Left colon (tissue), 2 donors: ENCODE results near the gene PMPCB. TPM values are rescaled to one million over a fixed set of nuclear protein-coding genes. Genes with fewer than 3 reads are reported as not detected.
A peak's percentile ranks its signal among the peaks of the same experiment; 100 is the strongest.

ENCODE experiments used
- ATAC-seq: fragments of 200-7000 bp; cut with Tn5 transposase; one replicate; pipeline ENCODE4 v1.9.1; 2020; ENCODE audit warnings: mild to moderate bottlenecking, moderate library complexity
- DNase-seq, 2 donors: peaks; one replicate each; pipeline ENCODE4 v3.0.0-alpha.2; 2020
- intact Hi-C, 2 donors: fragments of 100-400 bp; cut with DNase I in 1 of 2; cut with micrococcal nuclease in 1 of 2; formaldehyde crosslinking; loops; one replicate each; pipeline versions ENCODE4 v1.11.2 to v1.14.0; 2022; cut with DNase I, micrococcal nuclease
- total RNA-seq, 2 donors: library from RNA; stranded (reverse); fragmentation: NEBNext Ultra II Directional; extraction: Animal tissue kit (Norgen Biotek cat#: 25700); gene quantifications; one replicate each; pipeline ENCODE4 v1.2.1, GENCODE V29; 2021
- donor health status: DM: no; HTN: no; CAD: no.
- donor health status: DM: yes; HTN: yes; CAD: no.

PMPCB gene
- total RNA-seq, 2 donors from 2014 or later: 63.2 to 63.6 TPM

- no peak for ATAC-seq
- intact Hi-C loops: no loop called here
- no peak for DNase-seq
These were observed 17.6 kb downstream of the PMPCB start for GRCh38 chr7:103314852-103315251.

- ATAC-seq: no peak
- DNase-seq: no peak
- intact Hi-C loops: no loop called here
These were observed 19.2 kb downstream of the PMPCB start for GRCh38 chr7:103316380-103316941.

GRCh38 chr7:103317009-103317408 lies 19.8 kb downstream of the PMPCB start:
- intact Hi-C loops: no loop called here
- DNase-seq (no peak), ATAC-seq (no peak)

GRCh38 chr7:103325744-103326143 lies 28.5 kb downstream of the PMPCB start:
- DNase-seq (no peak), ATAC-seq (no peak)
- intact Hi-C loops: no loop called here

GRCh38 chr7:103336761-103337160 lies 39.5 kb downstream of the PMPCB start:
- intact Hi-C loops: no loop called here
- no peak for DNase-seq
- ATAC-seq: no peak

GRCh38 chr7:103338864-103339263 lies 41.6 kb downstream of the PMPCB start:
- intact Hi-C loops: no loop called here
- DNase-seq (no peak), ATAC-seq (no peak)

GRCh38 chr7:103341466-103341865 lies 44.2 kb downstream of the PMPCB start:
- no peak for DNase-seq
- intact Hi-C loops: no loop called here
- no peak for ATAC-seq

GRCh38 chr7:103343332-103343731 lies 46.1 kb downstream of the PMPCB start:
- DNase-seq (no peak), ATAC-seq (no peak)
- intact Hi-C loops: no loop called here

GRCh38 chr7:103343758-103344452 lies 46.7 kb downstream of the PMPCB start:
- ATAC-seq (peak; percentile 71), DNase-seq (peak; percentile 30 to 37)
- intact Hi-C loops: no loop called here

GRCh38 chr7:103344453-103345149 lies 47.4 kb downstream of the PMPCB start, which contains the start of gene DNAJC2:
Gene DNAJC2 (minus strand): TSS chr7:103344767. CDS start chr7:103344622, 145 bp downstream.
- intact Hi-C loops: no loop called here
- ATAC-seq (peak; percentile 92), DNase-seq (peak; percentile 88)

GRCh38 chr7:103346396-103346795 lies 49.2 kb downstream of the PMPCB start:
- intact Hi-C loops: no loop called here
- ATAC-seq (no peak), DNase-seq (no peak)

GRCh38 chr7:103347507-103348267 lies 50.5 kb downstream of the PMPCB start, which contains the start of gene PSMC2:
Gene PSMC2 (plus strand): TSS chr7:103347643. CDS start chr7:103347712, 69 bp downstream.
- intact Hi-C loops: no loop called here
- peak; percentile 69 to 70 for DNase-seq
- ATAC-seq: peak; percentile 70

GRCh38 chr7:103348452-103348851 lies 51.2 kb downstream of the PMPCB start:
- ATAC-seq: no peak
- no peak for DNase-seq
- intact Hi-C loops: no loop called here

- intact Hi-C loops: no loop called here
- no peak for ATAC-seq
- no peak for DNase-seq
These were observed 51.7 kb downstream of the PMPCB start for GRCh38 chr7:103348959-103349358.

GRCh38 chr7:103349805-103350204 lies 52.6 kb downstream of the PMPCB start:
- DNase-seq (no peak), ATAC-seq (no peak)
- intact Hi-C loops: no loop called here
